ENCODE results near the gene OSGIN1.
"Not testable (repeated sequence)": the region's sequence is repeated elsewhere in the genome, so short reads cannot be mapped to it uniquely, and the experiment has no call there.

Gene OSGIN1

GRCh38 chr16:83926726-83927397, 26.2 kb upstream of the OSGIN1 start:
- DNase-seq = peak; percentile 48 to 77

- no peak for DNase-seq
Measured at GRCh38 chr16:83928341-83929055, 24.5 kb upstream of the OSGIN1 start.

DNA sequence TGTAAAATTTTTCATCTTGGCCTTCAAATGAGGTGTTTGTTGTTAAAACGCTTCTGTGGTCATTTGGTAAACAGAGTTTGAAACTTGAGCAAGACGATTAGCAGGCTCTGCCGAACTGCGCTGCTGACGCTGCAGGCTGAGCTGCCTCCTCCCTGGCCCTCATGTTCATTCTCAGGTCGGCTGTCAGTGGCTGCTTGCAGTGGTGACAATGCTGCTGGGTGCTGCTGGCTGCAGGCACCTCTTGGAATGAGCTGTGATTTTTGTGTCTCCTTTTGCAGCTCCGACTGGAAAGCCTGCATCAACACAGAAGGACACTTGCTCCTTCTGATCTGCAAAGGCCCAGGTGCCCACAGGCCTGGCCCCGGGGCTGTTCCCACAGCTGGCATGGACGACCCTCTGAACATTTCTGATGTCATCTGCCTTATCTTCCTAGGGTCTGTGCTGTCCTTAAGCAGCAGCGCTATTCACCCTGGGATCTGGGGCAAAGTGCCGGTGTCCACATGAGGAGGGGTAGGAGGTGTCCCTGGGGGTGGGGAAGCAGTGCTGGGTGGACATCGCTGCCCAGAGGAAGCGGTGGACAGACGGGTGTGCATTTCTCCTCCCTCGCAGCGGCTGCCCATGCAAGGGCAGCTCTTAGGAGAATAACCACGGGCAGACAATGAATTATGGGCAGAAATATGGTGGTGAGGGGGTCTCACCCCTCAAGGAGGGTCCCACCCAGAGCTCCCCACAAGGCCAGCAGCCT, 23.1 kb upstream of the OSGIN1 start:
- DNase-seq = no peak

- DNase-seq = no peak
Measured at GRCh38 chr16:83930730-83931500, 22.1 kb upstream of the OSGIN1 start.

- DNase-seq = no peak
Measured at GRCh38 chr16:83931556-83931955, 21.5 kb upstream of the OSGIN1 start.

DNA sequence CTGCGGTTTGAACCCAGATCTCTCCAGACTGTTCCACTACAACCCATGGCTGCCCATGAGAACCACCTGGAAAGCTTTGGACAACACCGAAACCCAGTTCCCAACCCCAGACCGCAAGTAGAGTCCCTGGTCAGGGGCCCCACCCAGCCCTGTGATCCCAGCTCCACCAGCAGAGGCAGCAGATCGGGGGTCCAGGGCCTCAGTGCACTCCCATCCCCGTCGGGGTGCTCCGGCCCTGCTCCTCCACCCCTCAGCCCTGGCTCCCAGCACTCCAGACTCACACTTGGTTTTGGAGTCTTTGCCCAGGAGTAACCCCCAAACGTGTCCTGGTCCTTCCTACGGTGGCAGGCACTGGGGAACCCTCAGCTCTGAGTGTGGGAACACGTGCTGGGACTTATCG, 20.7 kb upstream of the OSGIN1 start:
- no peak for DNase-seq

- DNase-seq = no peak
Measured at GRCh38 chr16:83932955-83933673, 19.9 kb upstream of the OSGIN1 start.

DNA sequence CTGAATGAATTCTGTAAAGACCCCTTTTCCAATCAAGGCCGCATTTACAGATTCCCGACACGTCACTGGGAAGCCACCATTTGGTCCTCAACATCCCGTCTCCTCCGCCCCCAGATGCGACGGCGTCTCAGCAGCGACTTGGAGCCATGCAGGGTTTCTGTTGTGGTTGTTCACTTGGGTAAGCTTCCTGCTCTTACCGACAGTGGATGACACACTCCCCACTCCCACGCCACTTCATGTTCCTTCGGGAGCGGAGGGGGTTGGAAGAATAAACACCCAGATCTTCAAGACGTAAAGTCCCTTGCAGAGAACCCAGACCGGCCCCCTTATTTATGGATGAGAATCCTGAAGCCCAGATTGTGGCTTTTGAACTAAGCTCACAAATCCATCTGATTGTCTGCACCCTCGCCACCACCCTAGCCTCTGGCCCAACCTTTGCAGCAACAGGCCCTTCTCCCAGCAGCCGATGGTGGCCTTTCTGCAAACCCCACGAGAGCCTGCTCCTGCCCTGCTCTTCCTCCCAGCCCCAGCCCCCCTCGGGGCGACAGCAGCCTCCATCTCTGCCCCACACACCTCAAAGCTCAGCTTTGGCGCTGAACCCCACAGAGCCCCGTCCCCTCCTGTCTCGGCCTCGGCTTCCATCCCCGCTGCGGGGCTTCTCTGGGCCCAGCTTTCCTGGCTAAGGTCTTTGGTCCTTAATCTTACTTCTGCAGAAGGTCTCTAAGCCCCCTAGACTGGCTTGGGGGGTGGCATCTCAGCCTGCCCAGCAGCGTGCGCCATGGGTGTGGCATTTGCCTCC, 19.0 kb upstream of the OSGIN1 start:
- DNase-seq = no peak

DNA sequence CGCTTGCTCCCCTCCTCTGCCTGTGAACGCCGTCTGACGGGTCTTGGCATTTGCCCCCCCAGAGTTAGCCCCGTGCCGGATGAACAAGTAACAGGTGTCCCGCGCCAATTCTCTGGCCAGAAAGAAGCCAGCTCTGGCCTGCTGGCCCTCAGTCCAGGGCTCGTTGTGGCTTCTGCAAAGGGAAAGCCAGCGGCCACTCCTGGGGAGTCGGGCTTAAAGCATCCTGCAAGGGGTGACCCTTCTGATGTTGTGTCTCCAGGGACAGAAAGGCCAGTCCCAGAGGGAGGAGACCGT, 18.4 kb upstream of the OSGIN1 start:
- DNase-seq = no peak

DNA sequence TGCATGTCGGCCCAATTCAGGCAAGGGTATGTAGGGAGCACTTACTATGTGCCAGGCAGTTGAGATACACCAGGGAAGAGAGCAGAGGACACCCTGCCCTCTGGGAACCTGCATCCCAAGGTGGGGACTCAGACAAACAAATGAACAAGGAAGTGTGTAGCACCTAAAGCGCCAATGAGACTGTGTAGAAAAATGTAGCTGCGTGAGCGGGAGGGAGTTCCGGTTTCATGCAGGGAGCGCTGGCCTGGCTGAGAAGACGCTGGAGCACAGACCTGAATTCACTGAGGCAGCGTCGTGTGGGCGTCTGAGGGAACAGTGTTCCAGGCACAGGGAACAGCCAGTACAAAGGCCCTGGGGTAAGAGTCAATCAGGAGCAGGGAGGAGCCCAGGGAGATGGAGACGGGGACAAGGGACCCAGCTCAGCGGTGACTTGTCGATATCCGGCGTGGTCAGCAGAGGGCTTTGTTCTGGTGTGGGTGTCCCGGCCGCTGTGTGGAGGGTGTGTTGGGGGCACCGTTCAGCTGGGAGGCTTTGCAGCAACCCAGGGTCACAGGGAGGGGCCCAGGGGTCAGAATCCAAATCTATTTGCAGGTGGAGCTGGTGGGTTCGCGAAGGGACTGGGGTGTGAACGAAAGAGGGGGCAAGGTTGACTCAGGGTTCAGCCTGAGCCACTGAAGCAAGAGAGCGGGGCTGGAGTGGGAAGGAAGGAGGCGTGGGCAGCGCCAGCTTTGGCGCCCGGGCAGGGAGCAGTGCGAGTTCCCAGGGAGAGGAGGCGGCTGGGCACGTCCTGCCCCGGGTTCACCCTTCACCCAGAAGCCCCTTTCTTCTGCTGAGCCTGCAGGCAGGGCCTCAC, 17.8 kb upstream of the OSGIN1 start:
- DNase-seq = no peak

DNA sequence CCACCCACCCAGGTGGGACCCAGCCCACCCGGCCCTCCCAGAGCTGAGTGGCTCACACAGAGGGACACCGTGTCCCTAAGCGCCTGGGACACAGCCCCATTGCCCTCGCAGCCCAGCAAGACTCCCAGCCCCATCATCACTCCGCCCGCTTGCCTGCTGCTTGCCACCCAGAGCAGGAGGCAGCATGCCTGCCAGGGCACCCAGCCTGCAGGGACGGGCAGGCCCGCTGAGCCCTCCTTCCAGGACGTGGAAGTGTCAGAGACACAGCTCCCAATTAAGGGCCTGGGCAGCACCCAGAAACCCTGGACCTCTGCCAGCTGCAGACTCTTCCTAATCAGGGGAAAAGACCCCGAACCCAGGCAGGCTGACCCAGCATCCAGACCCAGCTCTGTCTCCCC, 17.2 kb upstream of the OSGIN1 start:
- no peak for DNase-seq

GRCh38 chr16:83936581-83937165, 16.4 kb upstream of the OSGIN1 start:
- no peak for DNase-seq

DNA sequence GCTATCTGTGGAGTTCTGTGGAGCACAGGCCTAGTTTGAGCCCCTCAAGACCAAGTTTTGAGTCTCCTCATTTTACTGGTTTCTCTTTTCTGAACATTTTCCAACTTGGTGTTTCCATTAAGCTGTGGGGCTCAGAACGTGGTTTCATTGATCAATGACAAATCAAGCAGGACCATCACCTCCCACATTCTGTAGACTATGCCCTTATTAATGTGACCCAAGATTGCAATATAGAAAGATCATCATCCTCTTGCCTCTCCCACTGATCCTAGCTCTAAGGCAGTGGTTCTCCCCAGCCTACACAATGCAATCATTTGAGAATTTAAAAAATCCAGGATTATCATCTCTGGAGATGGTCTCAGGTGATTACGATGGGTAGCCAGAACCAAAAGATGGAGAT, 15.8 kb upstream of the OSGIN1 start:
- no peak for DNase-seq

DNA sequence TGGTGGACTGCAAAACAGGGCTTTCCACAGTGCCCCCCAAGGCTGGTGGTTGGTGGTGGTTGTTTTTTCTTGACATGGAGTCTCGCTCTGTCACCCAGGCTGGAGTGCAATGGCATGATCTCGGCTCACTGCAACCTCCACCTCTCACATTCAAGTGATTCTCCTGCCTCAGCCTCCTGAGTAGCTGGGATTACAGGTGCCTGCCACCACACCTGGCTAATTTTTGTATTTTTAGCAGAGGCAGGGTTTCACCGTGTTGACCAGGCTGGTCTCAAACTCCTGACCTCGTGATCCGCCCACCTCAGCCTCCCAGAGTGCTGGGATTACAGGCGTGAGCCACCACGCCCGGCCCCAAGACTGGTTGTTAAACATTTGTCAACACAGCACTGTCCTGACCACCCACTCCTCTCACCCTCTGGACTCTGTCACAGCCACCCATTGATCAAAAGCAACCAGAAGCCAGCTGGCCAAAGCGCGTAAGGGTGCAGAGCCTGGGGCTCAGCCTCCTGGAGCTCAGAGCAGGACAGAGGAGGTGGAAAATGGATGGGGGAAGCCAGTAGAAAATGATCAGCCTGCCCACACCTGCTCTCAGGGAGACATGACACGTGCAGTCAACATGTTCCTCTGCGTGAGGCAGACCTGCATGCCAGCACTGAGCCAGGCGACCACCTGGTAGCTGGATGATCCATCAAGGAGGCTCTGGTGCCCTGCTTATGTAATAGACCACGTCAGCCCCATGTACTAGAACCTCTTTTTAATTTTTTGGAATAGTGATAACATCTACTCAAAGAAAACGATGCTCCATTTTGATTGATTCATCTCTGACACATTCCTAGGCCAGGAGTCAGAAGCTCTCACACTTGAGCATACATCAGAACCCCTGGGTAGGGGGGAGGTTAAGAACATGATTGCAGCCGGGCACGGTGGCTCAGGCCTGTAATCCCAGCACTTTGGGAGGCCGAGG, 14.8 kb upstream of the OSGIN1 start:
- no peak for DNase-seq

DNA sequence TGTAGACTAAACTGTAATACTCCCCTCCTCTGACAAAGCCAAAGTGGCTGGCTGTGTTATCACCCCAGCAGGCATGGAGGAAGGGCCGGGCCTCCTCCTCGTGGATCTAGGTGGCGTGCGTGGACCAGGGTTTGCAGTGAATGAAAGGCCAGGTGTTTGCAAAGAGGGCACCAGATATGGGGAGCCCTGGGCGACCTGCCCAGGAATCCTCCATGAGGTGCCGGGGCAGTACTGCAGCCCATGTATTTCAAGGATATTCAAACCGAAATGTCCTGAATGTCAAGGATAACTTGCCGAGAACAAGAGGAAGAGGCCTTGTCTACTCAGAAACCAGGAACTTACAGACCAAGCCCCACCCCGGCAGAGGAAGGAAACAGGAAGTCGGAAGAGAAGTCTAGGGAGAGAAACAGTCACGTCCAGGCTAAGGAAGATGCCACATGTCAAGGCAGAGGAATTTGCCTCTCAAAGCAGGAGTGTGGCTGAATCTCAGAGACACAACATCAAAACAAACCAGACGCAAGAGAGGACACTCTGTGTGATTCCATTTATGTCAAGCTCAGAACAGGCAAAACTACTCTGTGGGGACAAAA, 13.7 kb upstream of the OSGIN1 start:
- DNase-seq = no peak

DNA sequence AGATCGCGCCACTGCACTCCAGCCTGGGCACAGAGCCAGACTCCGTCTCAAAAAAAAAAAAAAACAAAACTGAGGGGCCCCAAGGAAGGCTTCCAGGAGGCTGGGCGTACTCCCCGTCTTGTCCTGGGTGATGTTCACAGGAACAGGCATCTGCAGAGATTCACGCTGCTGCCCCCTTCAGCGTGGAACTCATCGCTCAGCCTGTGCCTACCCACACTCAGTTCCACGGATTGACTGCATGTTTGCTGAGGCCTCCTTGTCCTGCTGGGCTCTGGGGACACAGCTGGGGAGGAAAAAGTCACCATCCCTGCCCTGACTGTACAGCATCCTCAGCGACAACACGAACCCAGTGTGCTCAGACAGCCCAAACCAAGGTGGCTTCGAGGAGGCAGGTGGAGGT, 12.9 kb upstream of the OSGIN1 start:
- no peak for DNase-seq

DNA sequence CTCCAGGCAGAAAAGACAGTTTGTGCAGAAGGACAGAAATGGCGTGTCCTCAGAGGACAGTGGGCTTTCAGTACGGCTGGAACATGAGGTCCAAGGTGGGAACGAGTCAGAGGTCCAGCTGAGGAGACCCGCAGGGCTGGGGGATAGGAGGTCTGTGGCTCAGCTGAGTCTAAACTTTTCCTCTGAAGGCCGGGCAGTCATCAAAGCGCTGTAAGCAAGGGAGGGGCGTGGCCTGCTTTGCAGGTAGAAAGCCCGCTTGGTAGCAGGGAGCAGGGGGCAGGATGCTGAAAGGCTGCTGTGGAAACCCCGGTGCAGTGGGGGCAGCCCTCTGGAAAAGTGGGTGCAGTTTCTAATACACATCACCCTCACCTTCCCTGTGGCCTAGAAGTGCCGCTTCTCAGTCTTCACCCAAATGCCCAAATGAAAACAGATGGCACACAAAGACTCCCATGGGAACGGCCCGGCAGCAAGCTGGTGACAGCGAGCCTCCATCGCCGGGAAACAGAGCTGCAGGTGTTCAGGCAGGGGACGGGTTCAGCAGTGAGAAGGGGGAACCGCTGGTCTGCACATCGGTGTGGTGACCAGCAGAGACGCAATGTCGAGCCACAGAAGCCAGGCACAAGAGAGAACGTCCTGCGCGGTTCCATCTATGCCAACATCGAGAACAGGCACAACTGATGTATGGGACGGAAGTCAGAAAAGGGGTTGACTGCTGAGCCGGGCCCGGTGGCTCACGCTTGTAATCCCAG, 12.2 kb upstream of the OSGIN1 start:
- DNase-seq = no peak

DNA sequence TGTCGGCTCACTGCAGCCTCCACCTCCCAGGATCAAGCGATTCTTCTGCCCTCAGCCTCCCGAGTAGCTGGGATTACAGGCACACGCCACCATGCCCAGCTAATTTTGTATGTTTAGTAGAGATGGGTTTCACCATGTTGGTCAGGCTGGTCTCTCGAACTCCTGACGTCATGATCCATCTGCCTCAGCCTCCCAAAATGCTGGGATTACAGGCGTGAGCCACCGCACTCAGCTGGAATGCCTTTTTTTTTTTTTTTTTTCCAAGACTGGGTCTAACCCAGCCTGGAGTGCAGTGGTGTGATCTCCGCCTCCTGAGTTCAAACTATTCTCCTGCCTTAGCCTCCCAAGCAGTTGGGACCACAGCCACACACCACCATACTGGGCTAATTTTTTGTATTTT, 11.5 kb upstream of the OSGIN1 start:
- DNase-seq = not testable (repeated sequence)

Measured in SW 1271 (cell line).